Measurements from ENCODE around the gene STUB1. TPM values are rescaled to one million over a fixed set of nuclear protein-coding genes. Genes with fewer than 3 reads are reported as not detected.

The STUB1 gene
- total and polyA plus RNA-seq, 2 of the 8 experiments (the other 6 are each of a cell fraction or from before 2014, with no cell fraction given) = 89.9 to 103 TPM

DNA sequence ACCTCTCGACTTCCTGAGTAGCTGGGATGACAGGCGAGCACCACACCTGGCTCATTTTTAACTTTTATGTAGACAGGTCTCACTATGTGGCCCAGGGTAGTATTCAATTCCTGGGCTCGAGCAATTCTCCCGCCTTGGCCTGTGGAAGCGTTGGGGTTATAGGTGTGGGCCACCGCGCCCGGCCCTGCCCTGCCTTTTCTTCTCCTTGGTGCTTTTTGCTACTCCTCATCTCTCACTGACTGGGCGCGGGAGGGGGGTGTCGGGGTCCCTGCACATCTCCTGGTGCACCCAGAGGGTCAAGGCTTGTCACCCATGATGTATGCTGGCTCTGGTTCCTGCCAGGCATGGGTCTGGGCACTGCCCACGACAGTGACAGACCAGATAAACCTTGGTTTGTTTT, 35.7 kb upstream of the STUB1 start:
- no peak for TF ChIP-seq SIRT6 (IDR thresholded peaks at IDR 0.05; ENCODE audit: low read length)
- TF ChIP-seq EGR1 (IDR thresholded peaks at IDR 0.05; ENCODE audit: borderline replicate concordance, low read depth, low read length) = no peak
- no peak for TF ChIP-seq KDM4A (IDR thresholded peaks at IDR 0.05; ENCODE audit: low read depth, low read length, severe bottlenecking)
- FAIRE-seq = no peak
- H3K9me3 ChIP-seq (ENCODE audit: insufficient read depth in 2 of 2, low read depth in 1 of 2, low read length in 1 of 2) = no peaks in the 10 kb centered on the region

More for the DNA sequence above, 35.7 kb upstream of the STUB1 start:
- H2BK5ac ChIP-seq (ENCODE audit: low read depth, low read length) = no peak overlapping the region
- no peak overlapping the region for H3K23ac ChIP-seq (ENCODE audit: insufficient read length)
- no peak overlapping the region for H3K4me3 ChIP-seq (ENCODE audit: extremely low read depth in 1 of 4, insufficient read depth in 2 of 4, low read depth in 3 of 4, low read length in 4 of 4)
- ChIA-PET CTCF (ENCODE audit: partially characterized antibody) (interaction anchor here (1.1 to 3.4 kb wide), 4 partner anchors 9 to 64 kb away, joined by 3 to 22 read pairs (median 3); no protein-coding TSS in a partner anchor), POLR2A (ENCODE audit: partially characterized antibody) (interaction anchor here (0.6 to 1.9 kb wide), 3 partner anchors 10 to 14 kb away, joined by 3 to 4 read pairs (median 3); partner anchors contain the start of gene WFIKKN1)
- DNase-seq (ENCODE audit: low read depth in 1 of 2, low spot score in 2 of 2) = no peak
- H4K5ac ChIP-seq (ENCODE audit: insufficient read length, low read depth, low read length) = no peak overlapping the region
- WGBS, 2 experiments (ENCODE audit: extremely low coverage in 1 of 2, insufficient coverage in 1 of 2, insufficient read length in 1 of 2, insufficient replicate concordance in 2 of 2, low coverage in 1 of 2, low lambda C conversion rate in 2 of 2, missing lambda C conversion rate in 1 of 2) = 89% methylated on average over 12 of the region's 12 CpGs; no CpG with 5 or more reads in 1 of the 2 experiments
- no peak overlapping the region for H3K4me2 ChIP-seq (ENCODE audit: insufficient read depth in 1 of 2, low read depth in 2 of 2, low read length in 2 of 2)
- H2AK5ac ChIP-seq (ENCODE audit: low read depth, low read length) = no peak overlapping the region
- peaks cover 0 to 5% (median 1%) of the 10 kb centered on the region in 4 experiments; a peak in 2 of 7 replicates for H3K27me3 ChIP-seq (replicated peaks in 1 of 4; ENCODE audit: control insufficient read depth in 3 of 4, extremely low read depth in 1 of 4, insufficient read depth in 3 of 4, low read length in 3 of 4)
- H4K20me1 ChIP-seq (replicated peaks in 1 of 2; ENCODE audit: control insufficient read depth in 1 of 2, insufficient read depth in 2 of 2, low read length in 2 of 2) = peaks cover 0 to 7% of the 10 kb centered on the region in 2 experiments
- H3K27ac ChIP-seq (ENCODE audit: low read depth, low read length) = no peak overlapping the region
- H3K9ac ChIP-seq (replicated peaks in 1 of 4; ENCODE audit: extremely low read depth in 1 of 4, low read depth in 3 of 4, low read length in 3 of 4) = no peak overlapping the region
- no peak overlapping the region for H2BK12ac ChIP-seq (ENCODE audit: low read depth, low read length)
- no peak overlapping the region for H4K8ac ChIP-seq (ENCODE audit: extremely low read depth, insufficient read depth, low read length)
- H3K36me3 ChIP-seq (ENCODE audit: control insufficient read depth in 2 of 4, insufficient read depth in 4 of 4, low read length in 3 of 4) = no peaks in the 10 kb centered on the region
- H2BK120ac ChIP-seq (replicated peaks; ENCODE audit: low read depth, low read length) = no peak overlapping the region
- H3K56ac ChIP-seq (replicated peaks; ENCODE audit: insufficient read length, low read depth, low read length) = no peak overlapping the region
- peaks cover 0 to 2% of the 10 kb centered on the region in 2 experiments; a peak in 1 of 4 replicates for H3K79me2 ChIP-seq (ENCODE audit: control insufficient read depth in 1 of 2, insufficient read depth in 2 of 2, low read length in 2 of 2)
- peaks cover 0 to 13% (median 9%) of the 10 kb centered on the region in 4 experiments; a peak in 6 of 7 replicates for H3K4me1 ChIP-seq (replicated peaks in 1 of 4; ENCODE audit: control insufficient read depth in 3 of 4, insufficient read depth in 4 of 4, low read length in 3 of 4)
- no peak overlapping the region for H3K18ac ChIP-seq (ENCODE audit: extremely low read depth, low read length)
- no peak overlapping the region for H3K14ac ChIP-seq (ENCODE audit: insufficient read length)
- no peak overlapping the region for H2AFZ ChIP-seq (ENCODE audit: low read length)
- no peak overlapping the region for H2BK15ac ChIP-seq (ENCODE audit: low read length)
- no peak overlapping the region for H3K4ac ChIP-seq (replicated peaks; ENCODE audit: insufficient read length, low read depth, low read length)
- no peak overlapping the region for H4K91ac ChIP-seq (replicated peaks; ENCODE audit: insufficient read length, low read length)
- peaks cover 14% of the 10 kb centered on the region for H3K23me2 ChIP-seq (ENCODE audit: low read depth, low read length)
- no peaks in the 10 kb centered on the region; the same call in 1 of the 2 replicates for H3K79me1 ChIP-seq (ENCODE audit: low read depth, low read length)
- no peak overlapping the region for H2BK20ac ChIP-seq (ENCODE audit: low read length)
